GM19025 (cell line): ENCODE measurements around the gene UNC13B.
"Not testable (repeated sequence)": the region's sequence is repeated elsewhere in the genome, so short reads cannot be mapped to it uniquely, and the experiment has no call there.

Experiments used
- ATAC-seq: cut with Tn5 transposase; IDR thresholded peaks from one replicate; pipeline ENCODE4 v1.9.1; 2021; ENCODE audit warnings: mild to moderate bottlenecking, low read depth, moderate library complexity; ENCODE audit not compliant: unreplicated experiment

UNC13B gene

GRCh38 chr9:35162605-35163315, 951 bp downstream of the UNC13B start:
- no peak for ATAC-seq

- no peak for ATAC-seq
Observed at GRCh38 chr9:35163413-35163812, 1.6 kb downstream of the UNC13B start.

GRCh38 chr9:35164711-35165110, 2.9 kb downstream of the UNC13B start:
- ATAC-seq, result no peak

GRCh38 chr9:35167429-35167828, 5.6 kb downstream of the UNC13B start:
- not testable (repeated sequence) for ATAC-seq

- ATAC-seq, result no peak
Observed at GRCh38 chr9:35168963-35169362, 7.2 kb downstream of the UNC13B start.

GRCh38 chr9:35172878-35173277, 11.1 kb downstream of the UNC13B start:
- ATAC-seq, result no peak

- no peak for ATAC-seq
Observed at GRCh38 chr9:35177520-35177919, 15.7 kb downstream of the UNC13B start.

GRCh38 chr9:35179347-35180280, 17.8 kb downstream of the UNC13B start:
- ATAC-seq, result no peak

- no peak for ATAC-seq
Observed at GRCh38 chr9:35180801-35181200, 19.0 kb downstream of the UNC13B start.

GRCh38 chr9:35182401-35182800, 20.6 kb downstream of the UNC13B start:
- ATAC-seq, result not testable (repeated sequence)

- not testable (repeated sequence) for ATAC-seq
Observed at GRCh38 chr9:35182996-35183754, 21.4 kb downstream of the UNC13B start.

- ATAC-seq, result not testable (repeated sequence)
Observed at GRCh38 chr9:35183755-35184480, 22.1 kb downstream of the UNC13B start.

- no peak for ATAC-seq
Observed at GRCh38 chr9:35186524-35186923, 24.7 kb downstream of the UNC13B start.

- no peak for ATAC-seq
Observed at GRCh38 chr9:35190203-35190602, 28.4 kb downstream of the UNC13B start.

- ATAC-seq, result no peak
Observed at GRCh38 chr9:35191105-35191504, 29.3 kb downstream of the UNC13B start.

- ATAC-seq, result no peak
Observed at GRCh38 chr9:35193762-35194161, 32.0 kb downstream of the UNC13B start.

- ATAC-seq, result no peak
Observed at GRCh38 chr9:35195683-35196082, 33.9 kb downstream of the UNC13B start.

- ATAC-seq, result no peak
Observed at GRCh38 chr9:35198191-35198590, 36.4 kb downstream of the UNC13B start.

GRCh38 chr9:35203528-35203927, 41.7 kb downstream of the UNC13B start:
- no peak for ATAC-seq

GRCh38 chr9:35205340-35205739, 43.5 kb downstream of the UNC13B start:
- ATAC-seq, result no peak
